GM23248 (cell line): ENCODE data around the gene FLRT1. TPM values are rescaled to one million over a fixed set of nuclear protein-coding genes. Genes with fewer than 3 reads are reported as not detected.

Source experiments
- DNase-seq: peaks from one replicate; pipeline ENCODE4 v3.0.0-alpha.2; 2015
- H2AFZ ChIP-seq: fragments of 200-600 bp; sonication (generic); 2 replicates; pipeline ENCODE4 v1.6.1; 2016; ENCODE audit warnings: antibody characterized with exemption
- H3F3A ChIP-seq: fragments of 200-600 bp; sonication (generic); 2 replicates; pipeline ENCODE4 v1.6.1; 2016; ENCODE audit warnings: mild to moderate bottlenecking, antibody characterized with exemption, mixed run types; ENCODE audit not compliant: insufficient read depth
- H3K27ac ChIP-seq: fragments of 200-600 bp; sonication (generic); 2 replicates; pipeline ENCODE4 v1.5.1; 2016; ENCODE audit warnings: mild to moderate bottlenecking
- H3K27me3 ChIP-seq: fragments of 200-600 bp; sonication (generic); replicated peaks from 2 replicates; pipeline ENCODE4 v1.6.1; 2016; ENCODE audit warnings: mild to moderate bottlenecking; ENCODE audit not compliant: insufficient read depth
- H3K36me3 ChIP-seq: fragments of 200-600 bp; sonication (generic); 2 replicates; pipeline ENCODE4 v1.6.1; 2016; ENCODE audit warnings: low read depth, mild to moderate bottlenecking
- H3K4me1 ChIP-seq: fragments of 200-600 bp; sonication (generic); 2 replicates; pipeline ENCODE4 v1.6.1; 2016; ENCODE audit warnings: mild to moderate bottlenecking; ENCODE audit not compliant: insufficient read depth
- H3K4me2 ChIP-seq: fragments of 200-600 bp; sonication (generic); one replicate; pipeline ENCODE4 v1.6.1; 2016; ENCODE audit warnings: mild to moderate bottlenecking; ENCODE audit not compliant: unreplicated experiment
- H3K4me3 ChIP-seq: fragments of 200-600 bp; sonication (generic); 2 replicates; pipeline ENCODE4 v1.5.1; 2016; ENCODE audit warnings: mild to moderate bottlenecking
- H3K79me2 ChIP-seq: fragments of 200-600 bp; sonication (generic); 2 replicates; pipeline ENCODE4 v1.6.1; 2016; ENCODE audit warnings: mild to moderate bottlenecking; ENCODE audit not compliant: insufficient read depth
- H3K9ac ChIP-seq: fragments of 200-600 bp; sonication (generic); 2 replicates; pipeline ENCODE4 v1.6.1; 2016; ENCODE audit warnings: mild to moderate bottlenecking
- H3K9me2 ChIP-seq: fragments of 200-600 bp; sonication (generic); 2 replicates; pipeline ENCODE4 v1.6.1; 2016; ENCODE audit warnings: mixed run types, mild to moderate bottlenecking, moderate library complexity; ENCODE audit not compliant: insufficient read depth
- H3K9me3 ChIP-seq: fragments of 200-600 bp; sonication (generic); one replicate; pipeline ENCODE4 v1.6.1; 2017; ENCODE audit warnings: low read depth
- H4K20me1 ChIP-seq: fragments of 200-600 bp; sonication (generic); 2 replicates; pipeline ENCODE4 v1.6.0; 2016; ENCODE audit not compliant: insufficient read depth
- EZH2 ChIP-seq: fragments of 200-600 bp; sonication (generic); IDR thresholded peaks from 2 replicates; pipeline ENCODE4 v1.6.1; 2018; ENCODE audit warnings: antibody characterized with exemption, mild to moderate bottlenecking; ENCODE audit not compliant: insufficient read depth, poor library complexity, severe bottlenecking
- EZH2phosphoT487 ChIP-seq: fragments of 200-600 bp; sonication (generic); IDR thresholded peaks from 2 replicates; pipeline ENCODE4 v1.6.1; 2018; ENCODE audit warnings: antibody characterized with exemption, moderate library complexity, mild to moderate bottlenecking, low read depth; ENCODE audit not compliant: insufficient read depth
- WGBS, 2 experiments: methylation state at CpG; one replicate each; pipeline ENCODE4 v1.1.6; 2015 to 2017; ENCODE audit warnings: low lambda C conversion rate in 2 of 2, low coverage in 1 of 2; ENCODE audit errors: missing lambda C conversion rate in 2 of 2; 5-methylcytosine and 5-hydroxymethylcytosine counted together
- in situ Hi-C: fragments of 300-500 bp; cut with MboI; formaldehyde crosslinking; loops from 2 replicates; pipeline ENCODE4 v1.15.0; 2020
- polyA plus RNA-seq: library from polyadenylated mRNA; unstranded; fragments of >200 nt; fragmentation: Nextera tagmentation; extraction: Ambion mirVana; gene quantifications from 2 replicates; pipeline ENCODE4 v1.2.1, GENCODE V29; 2016
- total RNA-seq: library from RNA; depleted of rRNA; stranded (reverse); fragments of >200 nt; shearing (Covaris generic); gene quantifications from 2 replicates; pipeline ENCODE4 v1.2.3, GENCODE V29; 2014

The FLRT1 gene
- total and polyA plus RNA-seq, 2 experiments from 2014 or later = 0.09 to 0.22 TPM

- Histone ChIP-seq H3K27me3 (no peaks in the 10 kb centered on the region), H3K4me1 (no peaks in the 10 kb centered on the region), H3K4me2 (no peak overlapping the region), H3K36me3 (no peaks in the 10 kb centered on the region), H4K20me1 (no peaks in the 10 kb centered on the region), H3K9me2 (no peaks in the 10 kb centered on the region), H2AFZ (no peak overlapping the region), H3K4me3 (no peak overlapping the region), H3F3A (no peaks in the 10 kb centered on the region), H3K27ac (no peak overlapping the region), H3K9me3 (no peaks in the 10 kb centered on the region), H3K79me2 (no peaks in the 10 kb centered on the region), H3K9ac (no peak overlapping the region)
- DNase-seq = no peak
- in situ Hi-C loops = no loop called here
- WGBS, 2 experiments = 84 to 86% methylated on average over 10 to 12 of the region's 12 CpGs
- no peak for TF ChIP-seq EZH2
- no peak for TF ChIP-seq EZH2phosphoT487
Observed at GRCh38 chr11:64077607-64078006, 41.9 kb downstream of the FLRT1 start.

GRCh38 chr11:64078284-64078683, 42.6 kb downstream of the FLRT1 start:
- H3K27ac ChIP-seq = no peak overlapping the region

GRCh38 chr11:64078905-64079304, 43.2 kb downstream of the FLRT1 start:
- in situ Hi-C loops = no loop called here
- Histone ChIP-seq H2AFZ (no peak overlapping the region), H3K9me2 (no peaks in the 10 kb centered on the region), H3K36me3 (no peaks in the 10 kb centered on the region), H3K27ac (no peak overlapping the region), H3K27me3 (no peaks in the 10 kb centered on the region), H3K9me3 (no peaks in the 10 kb centered on the region), H3K4me2 (no peak overlapping the region), H3F3A (no peaks in the 10 kb centered on the region), H4K20me1 (no peaks in the 10 kb centered on the region), H3K79me2 (no peaks in the 10 kb centered on the region), H3K4me3 (no peak overlapping the region), H3K9ac (no peak overlapping the region), H3K4me1 (no peaks in the 10 kb centered on the region)
- WGBS, 2 experiments = 73% methylated on average over 10 to 13 of the region's 13 CpGs
- TF ChIP-seq EZH2 (no peak), EZH2phosphoT487 (no peak)
- DNase-seq = no peak

More at GRCh38 chr11:64078284-64078683, 42.6 kb downstream of the FLRT1 start:
- no peaks in the 10 kb centered on the region for H3K36me3 ChIP-seq
- no peak for TF ChIP-seq EZH2phosphoT487
- no peak for TF ChIP-seq EZH2
- H3K4me2 ChIP-seq = no peak overlapping the region
- no peaks in the 10 kb centered on the region for H3K27me3 ChIP-seq
- no peak overlapping the region for H3K9ac ChIP-seq
- H3K4me1 ChIP-seq = no peaks in the 10 kb centered on the region
- no peaks in the 10 kb centered on the region for H3K9me2 ChIP-seq
- H3F3A ChIP-seq = no peaks in the 10 kb centered on the region
- no peaks in the 10 kb centered on the region for H4K20me1 ChIP-seq
- H3K4me3 ChIP-seq = no peak overlapping the region
- H3K9me3 ChIP-seq = no peaks in the 10 kb centered on the region
- in situ Hi-C loops = no loop called here
- no peak overlapping the region for H2AFZ ChIP-seq
- no peak for DNase-seq
- no peaks in the 10 kb centered on the region for H3K79me2 ChIP-seq
- WGBS, 2 experiments = 50 to 58% methylated on average over 10 to 11 of the region's 11 CpGs

GRCh38 chr11:64080390-64080789, 44.7 kb downstream of the FLRT1 start:
- no peaks in the 10 kb centered on the region for H3K9me3 ChIP-seq

More at GRCh38 chr11:64080390-64080789, 44.7 kb downstream of the FLRT1 start:
- Histone ChIP-seq H4K20me1 (no peaks in the 10 kb centered on the region), H3K9me2 (no peaks in the 10 kb centered on the region), H3K79me2 (no peaks in the 10 kb centered on the region), H3K4me3 (no peak overlapping the region), H3K27ac (no peak overlapping the region), H3K27me3 (no peaks in the 10 kb centered on the region), H3K4me2 (no peak overlapping the region), H3F3A (no peaks in the 10 kb centered on the region), H3K9ac (no peak overlapping the region), H3K4me1 (no peaks in the 10 kb centered on the region), H2AFZ (no peak overlapping the region), H3K36me3 (no peaks in the 10 kb centered on the region)
- TF ChIP-seq EZH2 (no peak), EZH2phosphoT487 (no peak)
- in situ Hi-C loops = no loop called here
- DNase-seq = no peak
- 89 to 92% methylated on average over 10 of the region's 10 CpGs for WGBS, 2 experiments
